HG02938 (cell line): ENCODE data around the gene PEAK3.

Experiments
- ATAC-seq: cut with Tn5 transposase; IDR thresholded peaks from one replicate; pipeline ENCODE4 v1.9.1; 2021; ENCODE audit warnings: mild to moderate bottlenecking, moderate library complexity; ENCODE audit not compliant: unreplicated experiment

PEAK3 gene

GRCh38 chr19:2282062-2282861 is at the start of gene PEAK3:
PEAK3 (minus strand) TSS chr19:2282175; CDS start chr19:2280931, 1,244 bp downstream.
- no peak for ATAC-seq

GRCh38 chr19:2330632-2331284 is 48.8 kb upstream of the PEAK3 start:
- no peak for ATAC-seq

GRCh38 chr19:2330255-2330631 is 48.3 kb upstream of the PEAK3 start:
- no peak for ATAC-seq

- no peak for ATAC-seq
Measured at GRCh38 chr19:2329501-2329916, 47.5 kb upstream of the PEAK3 start.

- ATAC-seq: no peak
Measured at GRCh38 chr19:2329149-2329478, 47.1 kb upstream of the PEAK3 start.

- no peak for ATAC-seq
Measured at GRCh38 chr19:2328401-2329148, 46.6 kb upstream of the PEAK3 start, which contains the start of the genes LSM7 and SPPL2B. LSM7 (minus strand) TSS chr19:2328586; CDS start chr19:2328566, 20 bp downstream. SPPL2B (plus strand) TSS chr19:2328684; CDS start chr19:2328710, 26 bp downstream.

GRCh38 chr19:2327773-2328400 is 45.9 kb upstream of the PEAK3 start:
- no peak for ATAC-seq

- ATAC-seq: no peak
Measured at GRCh38 chr19:2326699-2327360, 44.9 kb upstream of the PEAK3 start.

- ATAC-seq: no peak
Measured at GRCh38 chr19:2325281-2326046, 43.5 kb upstream of the PEAK3 start.

GRCh38 chr19:2324220-2324948 is 42.4 kb upstream of the PEAK3 start:
- ATAC-seq: no peak

GRCh38 chr19:2323707-2324106 is 41.7 kb upstream of the PEAK3 start:
- ATAC-seq: no peak

- ATAC-seq: no peak
Measured at GRCh38 chr19:2321565-2322283, 39.7 kb upstream of the PEAK3 start.

GRCh38 chr19:2320939-2321338 is 39.0 kb upstream of the PEAK3 start:
- no peak for ATAC-seq

GRCh38 chr19:2320049-2320448 is 38.1 kb upstream of the PEAK3 start:
- no peak for ATAC-seq

- no peak for ATAC-seq
Measured at GRCh38 chr19:2319551-2319950, 37.6 kb upstream of the PEAK3 start.

GRCh38 chr19:2318923-2319322 is 36.9 kb upstream of the PEAK3 start:
- no peak for ATAC-seq

GRCh38 chr19:2317756-2318155 is 35.8 kb upstream of the PEAK3 start:
- ATAC-seq: no peak

GRCh38 chr19:2317300-2317699 is 35.3 kb upstream of the PEAK3 start:
- ATAC-seq: no peak
